Heart right ventricle (tissue), 16 donors: ENCODE results near the gene COL15A1. TPM values are rescaled to one million over a fixed set of nuclear protein-coding genes. Genes with fewer than 3 reads are reported as not detected.

ENCODE experiments used
- ATAC-seq, 8 donors: fragments of 200-7000 bp; cut with Tn5 transposase; one replicate each; pipeline ENCODE4 v1.9.1; 2020; ENCODE audit warnings: mild to moderate bottlenecking in 8 of 8, moderate library complexity in 8 of 8, moderate number of reproducible peaks in 1 of 8
- DNase-seq, 2 donors: peaks; one replicate each; pipeline ENCODE4 v3.0.0-alpha.2; 2020
- H3K27ac ChIP-seq, 10 donors: fragments of 200-600 bp; sonication (generic) in 2 of 10; one replicate each; pipeline versions ENCODE4 v1.5.0 to v1.8.0; 2020 to 2022; ENCODE audit warnings: mild to moderate bottlenecking in 3 of 10
- H3K27me3 ChIP-seq, 7 donors: fragments of 200-600 bp; one replicate each; pipeline ENCODE4 v1.8.0; 2021 to 2022; ENCODE audit warnings: mild to moderate bottlenecking in 2 of 7
- H3K36me3 ChIP-seq, 9 donors: fragments of 200-600 bp; sonication (generic) in 1 of 9; one replicate each; pipeline versions ENCODE4 v1.5.0 to v1.8.0; 2020 to 2022; ENCODE audit warnings: mild to moderate bottlenecking in 2 of 9
- H3K4me1 ChIP-seq, 9 donors: fragments of 200-600 bp; sonication (generic) in 1 of 9; one replicate each; pipeline versions ENCODE4 v1.5.0 to v1.8.0; 2020 to 2022; ENCODE audit warnings: mild to moderate bottlenecking in 4 of 9
- H3K4me3 ChIP-seq, 10 donors: fragments of 200-600 bp; sonication (generic) in 2 of 10; one replicate each; pipeline versions ENCODE4 v1.5.0 to v1.8.0; 2020 to 2022; ENCODE audit warnings: mild to moderate bottlenecking in 7 of 10, moderate library complexity in 2 of 10
- H3K9me3 ChIP-seq, 11 donors: fragments of 200-600 bp in 10 of 11; sonication (generic) in 2 of 11; one replicate each; pipeline versions ENCODE4 v1.5.0 to v1.8.0; 2013 to 2022; ENCODE audit warnings: mild to moderate bottlenecking in 2 of 11, control low read depth in 1 of 11, moderate library complexity in 1 of 11
- WGBS, 2 donors: extraction: QIAGEN DNeasy Blood & Tissue Kit; methylation state at CpG; one replicate each; pipeline ENCODE4 v1.1.7; 2013; ENCODE audit warnings: inconsistent platforms in 1 of 2; 5-methylcytosine and 5-hydroxymethylcytosine counted together
- intact Hi-C, 10 donors: fragments of 100-400 bp; cut with DNase I; formaldehyde crosslinking; loops; one replicate each; pipeline versions ENCODE4 v1.11.1 to v1.14.2; 2022
- polyA plus RNA-seq, 2 donors: library from polyadenylated mRNA; stranded (reverse); fragments of 200-250 nt; gene quantifications; one replicate each; pipeline ENCODE4 v1.2.3, GENCODE V29; 2013
- total RNA-seq, 10 donors: library from RNA; stranded (reverse); fragmentation: NEBNext Ultra II Directional in 3 of 10; extraction: Animal tissue kit (Norgen Biotek cat#: 25700) in 3 of 10; gene quantifications; one replicate each; pipeline versions ENCODE4 v1.2.1 to v1.2.4, GENCODE V29; 2021 to 2023
- TF ChIP-seq, protein P1 (sequence below), 9 donors: fragments of 200-600 bp; sonication (generic) in 2 of 9; IDR thresholded peaks; one replicate each; pipeline versions ENCODE4 v1.5.0 to v1.8.0; 2021 to 2022; ENCODE audit warnings: antibody characterized with exemption in 9 of 9, mild to moderate bottlenecking in 5 of 9, moderate library complexity in 1 of 9
- donor health status: Arrhythmogenic right ventricular cardiomyopathy.
- donor health status: ischemic (EF 13 %, LVEDD 7.1; RV severe dilation, severe dysfunction).
- donor health status: healthy with polysubstance abuse.
- donor health status: DM: no; HTN: yes; CAD: no.
- donor health status: DM: no; HTN: no; CAD: no.
- donor health status: ischemic (EF 25% LVEDD 6.9; RV normal size, moderate dysfunction).
- donor health status: ischemic (EF 25% LVEDD 5.7; RV mildly dilated, moderate dysfunction).
- donor health status: healthy.
- donor health status: DM: yes; HTN: yes; CAD: no.
- donor health status: Ischemic cardiomyopathy.
- donor health status: ischemic (EF 35%, LVEDD 5.7; RV mildly dilated, moderate dysfunction).
- donor health status: nonischemic (EF 11% LVEDD 7.7; RV severe dilation, severe dysfunction).
- donor health status: DM: yes; HTN: yes; CAD: no.
- donor health status: PGD.
- donor health status: ischemic (EF 29% LVEDD 5.4; RV normal size, mild dysfunction).
- donor health status: nonischemic (EF 23%, LVEDD 6.1; RV moderate dilation, normal function).

COL15A1 gene
- total and polyA plus RNA-seq, 12 donors: 25.6 to 64.8 (median 51.0) TPM

DNA sequence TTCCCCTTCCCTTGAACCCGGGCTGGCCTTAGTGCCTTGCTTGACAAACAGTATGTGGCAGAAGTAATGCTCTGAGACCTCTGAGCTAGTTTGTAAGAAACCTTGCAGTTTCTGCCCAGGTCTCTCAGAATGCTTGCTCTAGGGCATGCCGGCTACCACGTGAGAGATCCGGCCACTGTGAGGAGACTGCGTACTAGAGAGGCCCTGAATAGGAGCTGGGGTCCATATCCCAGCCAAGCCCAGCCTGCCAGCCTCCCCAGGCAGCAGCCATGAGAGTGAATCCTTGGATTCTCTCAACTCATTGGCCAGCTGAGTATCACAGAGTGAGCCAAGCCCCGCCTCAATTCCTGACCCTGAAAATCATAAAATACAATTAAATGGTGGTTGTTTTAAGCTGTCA is 16.0 kb upstream of the COL15A1 start:
- TF ChIP-seq, protein P1, sequence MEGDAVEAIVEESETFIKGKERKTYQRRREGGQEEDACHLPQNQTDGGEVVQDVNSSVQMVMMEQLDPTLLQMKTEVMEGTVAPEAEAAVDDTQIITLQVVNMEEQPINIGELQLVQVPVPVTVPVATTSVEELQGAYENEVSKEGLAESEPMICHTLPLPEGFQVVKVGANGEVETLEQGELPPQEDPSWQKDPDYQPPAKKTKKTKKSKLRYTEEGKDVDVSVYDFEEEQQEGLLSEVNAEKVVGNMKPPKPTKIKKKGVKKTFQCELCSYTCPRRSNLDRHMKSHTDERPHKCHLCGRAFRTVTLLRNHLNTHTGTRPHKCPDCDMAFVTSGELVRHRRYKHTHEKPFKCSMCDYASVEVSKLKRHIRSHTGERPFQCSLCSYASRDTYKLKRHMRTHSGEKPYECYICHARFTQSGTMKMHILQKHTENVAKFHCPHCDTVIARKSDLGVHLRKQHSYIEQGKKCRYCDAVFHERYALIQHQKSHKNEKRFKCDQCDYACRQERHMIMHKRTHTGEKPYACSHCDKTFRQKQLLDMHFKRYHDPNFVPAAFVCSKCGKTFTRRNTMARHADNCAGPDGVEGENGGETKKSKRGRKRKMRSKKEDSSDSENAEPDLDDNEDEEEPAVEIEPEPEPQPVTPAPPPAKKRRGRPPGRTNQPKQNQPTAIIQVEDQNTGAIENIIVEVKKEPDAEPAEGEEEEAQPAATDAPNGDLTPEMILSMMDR (IDR thresholded peaks at IDR 0.05): no peak
- no peaks in the 10 kb centered on the region for H3K9me3 ChIP-seq
- no peak for ATAC-seq

DNA sequence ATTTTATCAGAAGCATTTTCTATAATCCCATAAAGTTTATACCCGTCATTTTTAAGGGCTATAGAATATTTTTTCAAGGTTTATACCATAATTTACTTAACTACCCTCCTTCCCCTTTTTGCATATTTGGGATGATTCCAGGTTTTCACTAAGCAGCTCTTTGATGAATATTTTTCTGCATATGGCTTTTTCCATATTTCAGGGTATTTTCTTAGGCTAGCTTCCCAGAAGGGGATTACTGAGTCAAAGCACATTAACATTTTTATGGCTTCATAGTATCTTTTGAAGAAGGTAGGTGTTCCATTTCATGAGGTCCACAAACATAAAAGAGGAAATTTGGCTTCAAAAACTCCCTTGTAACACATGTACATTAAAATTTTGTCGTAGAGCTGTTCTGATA is 14.6 kb upstream of the COL15A1 start:
- TF ChIP-seq, protein P1 (IDR thresholded peaks at IDR 0.05): no peak

More for the DNA sequence above, 16.0 kb upstream of the COL15A1 start:
- Histone ChIP-seq H3K4me1 (peaks cover 0 to 26% (median 8%) of the 10 kb centered on the region in 9 donors), H3K27ac (no peak overlapping the region), H3K27me3 (no peaks in the 10 kb centered on the region), H3K4me3 (no peak overlapping the region), H3K36me3 (no peaks in the 10 kb centered on the region)
- no peak for DNase-seq
- WGBS, 2 donors: 82 to 84% methylated on average over 6 of the region's 6 CpGs
- intact Hi-C loops: no loop called here

DNA sequence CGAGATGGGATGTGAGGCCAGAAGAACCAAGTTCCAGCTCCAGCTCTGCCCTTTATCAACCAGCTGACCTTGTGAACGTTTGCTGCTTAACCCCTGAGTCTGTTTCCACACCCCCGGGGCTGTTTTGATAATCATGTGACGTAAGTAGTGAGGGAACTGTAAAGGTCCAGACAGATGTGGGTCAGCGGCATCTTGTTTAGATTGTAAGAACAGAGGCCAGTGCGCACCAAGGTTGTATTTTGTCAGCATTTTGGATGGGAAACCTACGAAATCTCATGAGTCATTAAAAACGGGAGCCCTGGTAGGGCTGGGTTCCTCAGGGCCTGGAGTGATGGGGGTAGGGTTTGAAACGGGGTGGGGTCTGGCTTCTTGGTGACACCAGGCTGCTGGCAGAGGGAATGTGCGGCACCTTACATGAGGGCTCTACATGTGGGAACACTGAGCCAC is 13.8 kb upstream of the COL15A1 start:
- Histone ChIP-seq H3K27ac (no peak overlapping the region), H3K4me3 (no peak overlapping the region), H3K4me1 (peaks cover 0 to 9% (median 3%) of the 10 kb centered on the region in 9 donors), H3K9me3 (no peaks in the 10 kb centered on the region), H3K27me3 (no peaks in the 10 kb centered on the region), H3K36me3 (no peaks in the 10 kb centered on the region)
- TF ChIP-seq, protein P1 (IDR thresholded peaks at IDR 0.05): no peak
- no peak for DNase-seq
- 67 to 70% methylated on average over 10 of the region's 10 CpGs for WGBS, 2 donors
- ATAC-seq: peak in 3 of 8 donors; percentile 52 to 69 (median 56)
- intact Hi-C loops: no loop called here

More for the DNA sequence above, 14.6 kb upstream of the COL15A1 start:
- DNase-seq: no peak
- Histone ChIP-seq H3K27ac (no peak overlapping the region), H3K4me3 (no peak overlapping the region), H3K4me1 (peaks cover 0 to 13% (median 6%) of the 10 kb centered on the region in 9 donors), H3K9me3 (no peaks in the 10 kb centered on the region), H3K36me3 (no peaks in the 10 kb centered on the region), H3K27me3 (no peaks in the 10 kb centered on the region)
- WGBS, 2 donors: 87 to 89% methylated on average over 2 of the region's 2 CpGs
- intact Hi-C loops: no loop called here
- ATAC-seq: no peak

DNA sequence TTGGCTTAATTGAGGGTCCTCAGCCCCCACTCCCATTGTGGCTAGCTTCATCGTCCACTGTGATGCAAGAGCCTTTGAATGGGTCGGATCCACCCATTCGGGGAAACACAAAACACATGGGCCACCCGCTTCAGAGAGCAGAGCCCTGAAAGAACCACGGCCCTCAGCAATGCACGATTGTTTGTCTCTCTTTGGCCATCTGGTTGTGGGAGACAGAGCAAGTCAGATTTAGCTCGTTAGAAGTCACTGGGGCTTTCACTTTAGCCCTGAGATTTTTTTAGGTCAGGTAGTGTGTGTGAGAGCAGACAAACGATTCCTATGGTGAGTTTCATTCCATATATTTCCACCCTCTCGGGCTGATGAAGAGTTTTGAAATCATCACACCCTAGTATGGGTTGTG is 12.9 kb upstream of the COL15A1 start:
- Histone ChIP-seq H3K4me3 (no peak overlapping the region), H3K4me1 (peaks cover 0 to 4% (median 0%) of the 10 kb centered on the region in 9 donors), H3K36me3 (no peaks in the 10 kb centered on the region), H3K27me3 (no peaks in the 10 kb centered on the region), H3K9me3 (no peaks in the 10 kb centered on the region), H3K27ac (no peak overlapping the region)
- ATAC-seq: no peak
- WGBS, 2 donors: 96% methylated on average over 9 of the region's 9 CpGs
- intact Hi-C loops: no loop called here
- TF ChIP-seq, protein P1 (IDR thresholded peaks at IDR 0.05): no peak
- no peak for DNase-seq
